ENCODE measurements around the gene ING1. TPM values are rescaled to one million over a fixed set of nuclear protein-coding genes. Genes with fewer than 3 reads are reported as not detected.

ING1 gene
- total and polyA plus RNA-seq, 2 of the 4 experiments (the other 2 are of a cell fraction) = 9.1 to 13.5 TPM

GRCh38 chr13:110681868-110682550 lies 31.5 kb upstream of the ING1 start:
- Histone ChIP-seq H3K14ac (replicated peaks; ENCODE audit: low read depth, low read length) (no peak overlapping the region), H2AFZ (replicated peaks; ENCODE audit: low read length, poor library complexity) (no peak overlapping the region), H4K91ac (ENCODE audit: insufficient read depth, low read depth, low read length) (no peak overlapping the region), H3K9me1 (ENCODE audit: insufficient read depth, low read length) (0 out of 2 replicates have a peak, but pooled peaks cover 3% of the 10 kb centered on the region), H3K27me3 (ENCODE audit: control insufficient read depth, insufficient read depth, low read length) (no peaks in the 10 kb centered on the region), H3K36me3 (ENCODE audit: control insufficient read depth, insufficient read depth, low read length) (peaks cover 60% of the 10 kb centered on the region), H2BK120ac (ENCODE audit: low read depth, low read length) (no peak overlapping the region), H3K56ac (ENCODE audit: extremely low read depth, insufficient read depth, low read length) (no peak overlapping the region), H3K9me3 (ENCODE audit: control insufficient read depth, insufficient read depth, low read length) (no peaks in the 10 kb centered on the region), H3K4me2 (ENCODE audit: low read depth, low read length) (no peak overlapping the region), H2AK5ac (ENCODE audit: low read depth, low read length) (no peak overlapping the region), H3K27ac (ENCODE audit: insufficient read depth, low read length) (no peak overlapping the region), H4K8ac (ENCODE audit: low read depth in 2 of 2, low read length in 2 of 2) (no peak overlapping the region), H2BK20ac (ENCODE audit: low read depth, low read length) (no peak overlapping the region), H2BK5ac (ENCODE audit: low read depth, low read length, poor library complexity, severe bottlenecking) (no peak overlapping the region), H2BK15ac (ENCODE audit: low read depth, low read length) (no peak overlapping the region), H3K18ac (ENCODE audit: low read depth, low read length) (no peak overlapping the region), H3K79me1 (ENCODE audit: low read depth in 1 of 2, low read length in 2 of 2) (peaks cover 15 to 16% of the 10 kb centered on the region in 2 experiments), H3K23ac (ENCODE audit: low read depth, low read length) (no peak overlapping the region), H3K9ac (ENCODE audit: low read depth, low read length) (no peak overlapping the region), H3K4me3 (ENCODE audit: insufficient read depth, low read depth, low read length) (no peak overlapping the region), H2AK9ac (replicated peaks; ENCODE audit: low read depth, low read length, poor library complexity) (no peak overlapping the region), H3K4ac (ENCODE audit: low read depth, low read length) (no peak overlapping the region), H3K4me1 (ENCODE audit: control insufficient read depth, insufficient read depth, low read length) (peaks cover 3% of the 10 kb centered on the region; the same call in 1 of the 2 replicates), H4K5ac (ENCODE audit: low read depth, low read length) (no peak overlapping the region), H4K20me1 (ENCODE audit: insufficient read depth, low read length) (peaks cover 6% of the 10 kb centered on the region; the same call in 1 of the 2 replicates)
- in situ Hi-C loops (cut with MboI; ENCODE audit: low sequenced_read_pairs) (no loop called here), intact Hi-C loops (cut with micrococcal nuclease) (loop anchor here (1.0 kb wide), 1 partner anchor 137 kb away; no protein-coding TSS in a partner anchor), dilution Hi-C loops (cut with HindIII; ENCODE audit: low sequenced_read_pairs, unreplicated experiment) (no loop called here)
- POLR2A ChIA-PET (ENCODE audit: unreplicated experiment) = no interaction called here
- ATAC-seq (ENCODE audit: low read depth) (no peak), DNase-seq (no peak)
- WGBS, 2 experiments (ENCODE audit: extremely low coverage in 2 of 2, insufficient read length in 1 of 2) = no CpG with 5 or more reads among the region's 15 CpGs
- BruUV-seq (replicated peaks) = no TSS peak
- CTCF ChIA-PET = no interaction called here
- no peak for TF ChIP-seq CEBPB (IDR thresholded peaks at IDR 0.05; ENCODE audit: low read depth, low read length)
- no peak for TF ChIP-seq SMC3 (IDR thresholded peaks at IDR 0.05; ENCODE audit: low read depth, low read length)
- no peak for TF ChIP-seq RAD21 (IDR thresholded peaks at IDR 0.05; ENCODE audit: low read length)
- TF ChIP-seq MAFK (IDR thresholded peaks at IDR 0.05; ENCODE audit: low read depth, low read length) = no peak
- no peak for TF ChIP-seq RFX5 (IDR thresholded peaks at IDR 0.05; ENCODE audit: low read depth, low read length)
- no peak for TF ChIP-seq CTCF (conservative IDR thresholded peaks at IDR 0.05; ENCODE audit: low read depth, low read length)
- TF ChIP-seq RCOR1 (IDR thresholded peaks at IDR 0.05; ENCODE audit: insufficient replicate concordance, low read length) = no peak
- no peak for TF ChIP-seq FOS (IDR thresholded peaks at IDR 0.05; ENCODE audit: low read depth, low read length)
- no peak for TF ChIP-seq NFE2L2 (IDR thresholded peaks at IDR 0.05; ENCODE audit: low read depth, low read length)
- TF ChIP-seq POLR2A (IDR thresholded peaks at IDR 0.05; ENCODE audit: low read depth, low read length) = no peak
- TF ChIP-seq MAZ (IDR thresholded peaks at IDR 0.05; ENCODE audit: borderline replicate concordance, low read depth, low read length) = no peak
- TF ChIP-seq CHD1 (IDR thresholded peaks at IDR 0.05; ENCODE audit: low read depth, low read length) = no peak
- no peak for TF ChIP-seq MXI1 (IDR thresholded peaks at IDR 0.05; ENCODE audit: borderline replicate concordance, low read depth, low read length)
- no peak for TF ChIP-seq ELK1 (IDR thresholded peaks at IDR 0.05; ENCODE audit: borderline replicate concordance, low read depth, low read length)
- TF ChIP-seq USF2 (IDR thresholded peaks at IDR 0.05; ENCODE audit: low read depth, low read length) = no peak
- TF ChIP-seq BHLHE40 (IDR thresholded peaks at IDR 0.05; ENCODE audit: low read depth, low read length) = no peak

All from IMR-90 (cell line).